Erythroblast (primary cell): ENCODE data around the gene MCTS1.
A peak's percentile ranks its signal among the peaks of the same experiment; 100 is the strongest.

Experiments
- GATA1 ChIP-seq: IDR thresholded peaks from 2 replicates; pipeline ENCODE4 v1.6.1; 2011; ENCODE audit warnings: low read depth, mild to moderate bottlenecking, control low read depth, low read length, moderate library complexity
- POLR2A ChIP-seq: IDR thresholded peaks from 2 replicates; pipeline ENCODE4 v1.6.1; 2011; ENCODE audit warnings: mild to moderate bottlenecking, low read length

DNA sequence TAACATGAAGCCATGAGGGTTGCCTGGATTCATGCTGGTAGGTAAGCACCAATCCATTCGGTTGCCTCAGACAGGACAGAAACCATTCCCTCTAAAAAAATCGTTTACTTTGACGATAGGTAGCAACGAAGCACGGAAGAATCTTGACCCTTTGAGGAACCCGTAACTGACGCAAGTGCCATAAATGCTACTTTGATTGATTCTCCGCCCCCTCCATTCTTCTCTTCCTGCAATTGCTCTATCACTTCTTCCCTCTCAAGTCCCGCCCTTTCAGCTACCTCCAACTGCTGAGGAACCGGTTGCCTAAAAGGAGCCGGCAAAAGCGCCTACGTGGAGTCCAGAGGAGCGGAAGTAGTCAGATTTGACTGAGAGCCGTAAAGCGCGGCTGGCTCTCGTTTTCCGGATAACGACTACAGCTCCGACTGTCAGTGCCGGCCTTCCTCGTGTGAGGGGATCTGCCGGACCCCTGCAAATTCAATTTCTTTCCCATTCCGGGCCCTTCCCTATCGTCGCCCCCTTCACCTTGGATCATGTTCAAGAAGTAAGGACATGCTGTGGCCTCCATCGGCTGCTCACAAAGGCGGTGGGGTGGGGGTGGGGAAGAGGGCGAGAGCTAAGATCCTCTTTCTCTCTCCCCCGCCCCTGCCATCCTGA lies at the start of gene MCTS1:
- TF ChIP-seq POLR2A (peak; percentile 72), GATA1 (no peak)
